Neural progenitor cell (in vitro differentiated cells): ENCODE data around the gene RLN2. TPM values are rescaled to one million over a fixed set of nuclear protein-coding genes. Genes with fewer than 3 reads are reported as not detected.

Source experiments
- DNase-seq: peaks from one replicate; pipeline ENCODE4 v3.0.0-alpha.2; 2016; ENCODE audit warnings: low spot score
- H2AFZ ChIP-seq: fragments of 200-600 bp; sonication (generic); replicated peaks from 2 replicates; pipeline ENCODE4 v1.6.1; 2016; ENCODE audit warnings: antibody characterized with exemption
- H3F3A ChIP-seq: fragments of 200-600 bp; sonication (generic); 2 replicates; pipeline ENCODE4 v1.6.1; 2016; ENCODE audit warnings: antibody characterized with exemption, low read depth
- H3K27ac ChIP-seq: fragments of 200-600 bp; sonication (generic); 2 replicates; pipeline ENCODE4 v1.5.1; 2016; ENCODE audit warnings: mild to moderate bottlenecking
- H3K27me3 ChIP-seq: fragments of 200-600 bp; sonication (generic); 2 replicates; pipeline ENCODE4 v1.6.1; 2016; ENCODE audit warnings: mild to moderate bottlenecking, moderate library complexity
- H3K36me3 ChIP-seq: fragments of 200-600 bp; sonication (generic); 2 replicates; pipeline ENCODE4 v1.5.1; 2016
- H3K4me1 ChIP-seq: fragments of 200-600 bp; sonication (generic); 2 replicates; pipeline ENCODE4 v1.6.1; 2016; ENCODE audit warnings: mixed run types
- H3K4me2 ChIP-seq: fragments of 200-600 bp; sonication (generic); 2 replicates; pipeline ENCODE4 v1.6.1; 2016
- H3K4me3 ChIP-seq: fragments of 200-600 bp; sonication (generic); 2 replicates; pipeline ENCODE4 v1.5.1; 2016
- H3K79me2 ChIP-seq: fragments of 200-600 bp; sonication (generic); 2 replicates; pipeline ENCODE4 v1.6.1; 2016; ENCODE audit warnings: low read depth
- H3K9ac ChIP-seq: fragments of 200-600 bp; sonication (generic); 2 replicates; pipeline ENCODE4 v1.6.1; 2016
- H3K9me3 ChIP-seq: fragments of 200-600 bp; sonication (generic); 2 replicates; pipeline ENCODE4 v1.5.1; 2016; ENCODE audit warnings: low read depth
- H4K20me1 ChIP-seq: fragments of 200-600 bp; sonication (generic); 2 replicates; pipeline ENCODE4 v1.6.1; 2016; ENCODE audit warnings: low read depth
- H3K27ac Mint-ChIP-seq: 3 replicates; pipeline ENCODE4 v1.8.0; 2021; ENCODE audit warnings: mixed read lengths
- H3K27me3 Mint-ChIP-seq: 2 replicates; pipeline ENCODE4 v1.8.0; 2022; ENCODE audit warnings: low read depth, mild to moderate bottlenecking, inconsistent platforms, moderate library complexity, mixed read lengths; ENCODE audit not compliant: insufficient read depth
- H3K36me3 Mint-ChIP-seq: 3 replicates; pipeline ENCODE4 v1.8.0; 2021; ENCODE audit warnings: mixed read lengths
- H3K4me1 Mint-ChIP-seq: 3 replicates; pipeline ENCODE4 v1.8.0; 2021; ENCODE audit warnings: mixed read lengths
- H3K4me3 Mint-ChIP-seq: 3 replicates; pipeline ENCODE4 v1.8.0; 2021; ENCODE audit warnings: mild to moderate bottlenecking, moderate library complexity, mixed read lengths
- H3K9me3 Mint-ChIP-seq: 3 replicates; pipeline ENCODE4 v1.8.0; 2020; ENCODE audit warnings: mixed read lengths
- CTCF ChIP-seq: fragments of 200-600 bp; sonication (generic); IDR thresholded peaks from 2 replicates; pipeline ENCODE4 v1.5.1; 2017; ENCODE audit warnings: antibody characterized with exemption, mild to moderate bottlenecking
- EZH2 ChIP-seq: fragments of 200-600 bp; sonication (generic); IDR thresholded peaks from 2 replicates; pipeline ENCODE4 v1.6.1; 2017; ENCODE audit warnings: antibody characterized with exemption, mild to moderate bottlenecking, moderate library complexity
- EZH2phosphoT487 ChIP-seq: fragments of 200-600 bp; sonication (generic); IDR thresholded peaks from 2 replicates; pipeline ENCODE4 v1.6.1; 2017; ENCODE audit warnings: antibody characterized with exemption
- total RNA-seq: library from RNA; depleted of rRNA; stranded (reverse); fragments of >200 nt; gene quantifications from 2 replicates; pipeline ENCODE4 v1.2.3, GENCODE V29; 2015; ENCODE audit warnings: low replicate concordance

The RLN2 gene
- total RNA-seq, 1 donor from 2014 or later = 12.6 TPM

GRCh38 chr9:5269249-5269715 lies 35.2 kb downstream of the RLN2 start:
- Mint-ChIP-seq H3K9me3 (no peaks in the 10 kb centered on the region), H3K4me1 (no peaks in the 10 kb centered on the region), H3K36me3 (no peaks in the 10 kb centered on the region), H3K27ac (no peak overlapping the region), H3K27me3 (no peaks in the 10 kb centered on the region), H3K4me3 (no peak overlapping the region)
- H3K27me3 ChIP-seq = no peaks in the 10 kb centered on the region
- H3K4me1 ChIP-seq = no peaks in the 10 kb centered on the region
- no peaks in the 10 kb centered on the region for H3K36me3 ChIP-seq
- H3K9ac ChIP-seq = no peak overlapping the region
- no peaks in the 10 kb centered on the region for H4K20me1 ChIP-seq
- H3K27ac ChIP-seq = no peak overlapping the region
- peak overlapping the region; percentile 23 for H2AFZ ChIP-seq
- H3K4me2 ChIP-seq = no peak overlapping the region
- no peak for TF ChIP-seq CTCF
- no peak for TF ChIP-seq EZH2phosphoT487
- TF ChIP-seq EZH2 = no peak
- H3K4me3 ChIP-seq = no peak overlapping the region
- peak; percentile 18 for DNase-seq
- H3F3A ChIP-seq = no peaks in the 10 kb centered on the region
- H3K9me3 ChIP-seq = no peaks in the 10 kb centered on the region
- no peaks in the 10 kb centered on the region for H3K79me2 ChIP-seq

- no peaks in the 10 kb centered on the region for H3K36me3 ChIP-seq
- TF ChIP-seq CTCF (peak; percentile 38), EZH2 (no peak)
- H3K9me3 Mint-ChIP-seq = no peaks in the 10 kb centered on the region
- H3K4me2 ChIP-seq = no peak overlapping the region
- H3K4me3 Mint-ChIP-seq = no peak overlapping the region
- no peak overlapping the region for H3K9ac ChIP-seq
- H3F3A ChIP-seq = no peaks in the 10 kb centered on the region
- no peaks in the 10 kb centered on the region for H3K79me2 ChIP-seq
- no peaks in the 10 kb centered on the region for H3K27me3 Mint-ChIP-seq
- H3K4me1 Mint-ChIP-seq = no peaks in the 10 kb centered on the region
- peak; percentile 9 for DNase-seq
- no peaks in the 10 kb centered on the region for H3K9me3 ChIP-seq
- H2AFZ ChIP-seq = no peak overlapping the region
- no peak overlapping the region for H3K4me3 ChIP-seq
- H4K20me1 ChIP-seq = no peaks in the 10 kb centered on the region
- no peak overlapping the region for H3K27ac ChIP-seq
- H3K27ac Mint-ChIP-seq = no peak overlapping the region
- no peaks in the 10 kb centered on the region for H3K36me3 Mint-ChIP-seq
- no peaks in the 10 kb centered on the region for H3K27me3 ChIP-seq
- no peaks in the 10 kb centered on the region for H3K4me1 ChIP-seq
Observed at GRCh38 chr9:5265939-5266338, 38.6 kb downstream of the RLN2 start.

GRCh38 chr9:5264219-5264595 lies 40.3 kb downstream of the RLN2 start:
- no peaks in the 10 kb centered on the region for H3K79me2 ChIP-seq
- H3K27ac ChIP-seq = no peak overlapping the region
- H3K4me1 ChIP-seq = no peaks in the 10 kb centered on the region
- no peaks in the 10 kb centered on the region for H3K9me3 ChIP-seq
- H3K36me3 ChIP-seq = no peaks in the 10 kb centered on the region
- H3K27ac Mint-ChIP-seq = no peak overlapping the region
- DNase-seq = no peak
- H2AFZ ChIP-seq = no peak overlapping the region
- H3K4me1 Mint-ChIP-seq = no peaks in the 10 kb centered on the region
- no peak for TF ChIP-seq CTCF
- TF ChIP-seq EZH2phosphoT487 = no peak
- TF ChIP-seq EZH2 = no peak
- no peak overlapping the region for H3K4me2 ChIP-seq
- no peaks in the 10 kb centered on the region for H3F3A ChIP-seq
- no peaks in the 10 kb centered on the region for H3K36me3 Mint-ChIP-seq
- no peaks in the 10 kb centered on the region for H4K20me1 ChIP-seq
- H3K4me3 ChIP-seq = no peak overlapping the region
- H3K9me3 Mint-ChIP-seq = no peaks in the 10 kb centered on the region
- H3K27me3 Mint-ChIP-seq = peaks cover 2% of the 10 kb centered on the region
- H3K4me3 Mint-ChIP-seq = no peak overlapping the region
- no peak overlapping the region for H3K9ac ChIP-seq
- H3K27me3 ChIP-seq = no peaks in the 10 kb centered on the region
